Embryonic facial prominence (tissue), 1 donor: Measurements from ENCODE around the gene REPIN1.
A peak's percentile ranks its signal among the peaks of the same experiment; 100 is the strongest.
"Not testable (repeated sequence)": the region's sequence is repeated elsewhere in the genome, so short reads cannot be mapped to it uniquely, and the experiment has no call there.

ENCODE experiments used
- DNase-seq: peaks from one replicate; pipeline ENCODE4 v3.0.0-alpha.2; 2016; ENCODE audit errors: extremely low spot score

REPIN1 gene

DNA sequence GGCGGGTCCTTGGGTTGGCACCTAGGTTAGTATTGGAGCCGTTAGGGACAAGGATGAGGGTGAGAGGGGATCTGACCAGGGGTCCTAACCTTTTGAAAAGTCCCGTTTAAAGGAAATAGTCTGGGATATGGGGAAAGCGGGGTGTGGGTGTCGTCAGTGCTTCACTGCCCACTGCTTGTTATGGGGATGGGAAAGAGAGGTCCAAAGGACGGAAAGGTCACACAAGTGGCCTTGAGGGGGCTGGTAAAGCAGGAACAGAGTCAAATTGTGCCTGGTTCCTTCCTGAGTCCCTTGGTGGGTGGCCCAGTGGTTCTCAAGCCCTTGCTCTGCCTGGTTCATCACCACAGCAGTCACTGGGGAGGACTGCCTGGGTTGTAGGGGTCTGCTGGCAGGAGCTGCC, 7.9 kb downstream of the REPIN1 start:
- no peak for DNase-seq

- no peak for DNase-seq
These were observed 8.6 kb downstream of the REPIN1 start for GRCh38 chr7:150377196-150377595.

DNA sequence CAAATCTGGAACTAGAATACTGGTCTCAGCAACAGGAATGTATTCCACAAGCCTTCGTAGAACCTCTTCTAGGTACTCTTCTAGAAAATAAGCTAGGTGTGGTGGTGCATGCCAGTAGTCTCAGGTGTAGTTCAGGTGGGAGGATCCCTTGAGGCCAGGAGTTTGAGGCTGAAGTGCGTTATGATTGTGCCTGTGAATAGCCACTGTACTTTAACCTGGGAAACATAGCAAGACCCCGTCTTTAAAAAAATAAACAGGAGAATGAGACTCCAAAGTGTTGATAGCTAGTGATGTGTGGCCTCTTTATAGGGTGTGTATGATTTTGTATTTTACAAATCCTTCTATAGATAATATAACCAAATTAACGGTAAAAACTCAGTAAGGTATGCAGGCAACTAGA, 9.0 kb downstream of the REPIN1 start:
- DNase-seq = no peak

GRCh38 chr7:150378115-150378852, 9.7 kb downstream of the REPIN1 start:
- DNase-seq = no peak

- peak; percentile 89 for DNase-seq
These were observed 10.3 kb downstream of the REPIN1 start, which contains the start of gene ZNF775 for GRCh38 chr7:150378853-150379440. Gene ZNF775, plus strand, starts transcription at chr7:150379330. Its CDS starts 9,141 bp downstream, at chr7:150388471.

DNA sequence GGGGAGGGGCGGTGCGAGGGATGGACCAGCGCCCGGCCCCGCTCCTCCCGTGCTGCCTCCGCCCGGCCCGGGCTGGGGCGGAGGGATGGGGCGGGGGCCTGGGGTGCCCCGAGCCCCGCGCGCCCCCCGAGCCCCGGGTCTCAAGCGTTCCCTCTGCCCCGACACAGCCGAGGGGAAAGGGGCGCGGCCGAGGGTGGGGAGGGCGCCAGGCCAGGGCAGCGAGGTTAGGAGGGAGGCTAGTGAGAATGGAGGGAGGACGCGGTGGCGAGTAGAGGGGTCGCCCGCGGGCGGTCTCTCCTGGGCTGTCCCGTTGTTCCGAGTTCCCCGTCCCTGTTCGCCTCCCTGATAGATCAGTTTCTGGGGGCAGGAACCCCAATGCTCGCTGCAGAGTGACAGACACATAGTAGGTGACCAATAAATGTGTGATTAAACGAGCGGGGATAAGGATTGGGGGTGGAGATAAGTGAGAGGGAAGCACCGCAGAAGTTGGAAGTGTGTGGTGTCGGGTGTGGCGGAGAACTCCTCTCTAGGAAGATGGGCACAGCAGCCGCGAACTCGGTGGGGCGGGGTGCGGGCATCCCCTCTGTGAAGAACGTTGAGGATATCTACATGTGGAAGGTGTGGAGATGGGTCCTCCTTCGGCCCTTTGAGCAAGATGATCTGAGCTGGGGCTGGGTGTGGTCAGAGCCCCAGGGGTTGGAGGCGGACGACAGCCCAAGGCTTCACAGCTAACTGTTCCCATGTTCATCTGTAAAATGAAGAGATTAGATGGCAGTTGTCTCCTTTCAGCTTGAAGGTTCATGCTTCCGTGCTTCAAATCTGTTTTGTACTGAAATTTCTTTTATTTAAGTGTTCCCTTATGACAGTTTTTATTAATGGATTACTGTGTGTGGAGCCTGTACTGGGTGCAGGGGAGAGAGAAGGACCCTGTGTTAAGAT, 11.1 kb downstream of the REPIN1 start:
- no peak for DNase-seq

DNA sequence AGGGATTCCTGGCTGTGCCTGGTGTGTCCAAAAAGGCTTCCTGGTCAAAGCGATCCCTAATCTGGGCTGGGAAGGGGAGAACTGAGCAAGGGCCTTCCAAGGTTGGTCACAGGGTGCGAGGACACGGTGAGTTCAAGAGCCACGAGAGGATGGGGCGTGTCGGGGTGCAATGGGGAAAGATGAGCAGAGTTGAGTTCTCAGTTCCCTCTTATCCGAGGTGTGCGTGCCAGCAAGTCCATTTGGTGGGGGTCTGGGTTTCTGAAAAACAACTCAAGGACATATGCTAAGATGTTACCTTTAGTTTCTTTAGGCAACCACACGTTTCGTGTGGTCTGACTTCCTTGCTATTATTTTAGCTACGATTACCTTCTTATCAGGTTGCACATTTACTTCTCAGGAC, 11.8 kb downstream of the REPIN1 start:
- DNase-seq = no peak

- DNase-seq = no peak
These were observed 12.5 kb downstream of the REPIN1 start for GRCh38 chr7:150381096-150381495.

GRCh38 chr7:150381785-150382122, 13.1 kb downstream of the REPIN1 start:
- DNase-seq = no peak

DNA sequence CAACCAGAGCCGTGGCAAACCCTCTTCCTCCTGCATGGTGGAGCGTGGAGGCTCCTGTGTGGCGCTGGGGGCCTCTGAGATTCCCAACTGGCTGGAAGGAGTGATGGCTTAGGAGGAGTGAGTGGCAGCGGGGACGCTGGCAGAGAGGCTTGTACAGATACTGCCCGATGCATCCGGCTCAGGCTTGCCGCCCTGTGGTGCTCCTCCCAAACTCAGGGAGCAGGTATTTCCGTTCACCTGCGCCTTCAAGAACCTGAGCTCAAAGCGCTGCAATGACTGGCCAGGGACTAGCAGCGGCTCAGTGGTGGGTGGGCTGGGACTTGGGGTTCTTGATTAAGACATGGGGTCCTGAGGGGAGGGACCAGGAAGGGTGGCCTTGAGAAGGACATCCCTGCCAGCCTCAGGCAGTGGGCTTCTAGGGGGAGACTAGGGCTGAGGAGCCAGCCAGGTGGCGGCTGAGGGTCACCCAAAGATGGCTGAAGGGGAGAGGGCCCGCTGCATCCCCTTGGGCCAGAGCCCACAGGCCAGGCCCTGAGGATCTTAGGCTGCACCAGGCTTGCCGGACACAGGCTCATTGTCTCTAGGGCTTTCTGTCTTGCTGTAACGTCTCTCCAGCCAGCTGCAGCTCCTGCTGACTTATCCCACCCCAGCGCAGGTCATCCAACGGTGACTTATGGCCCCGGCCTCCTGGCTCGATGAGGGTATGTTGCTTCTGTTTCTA, 13.7 kb downstream of the REPIN1 start:
- no peak for DNase-seq

DNA sequence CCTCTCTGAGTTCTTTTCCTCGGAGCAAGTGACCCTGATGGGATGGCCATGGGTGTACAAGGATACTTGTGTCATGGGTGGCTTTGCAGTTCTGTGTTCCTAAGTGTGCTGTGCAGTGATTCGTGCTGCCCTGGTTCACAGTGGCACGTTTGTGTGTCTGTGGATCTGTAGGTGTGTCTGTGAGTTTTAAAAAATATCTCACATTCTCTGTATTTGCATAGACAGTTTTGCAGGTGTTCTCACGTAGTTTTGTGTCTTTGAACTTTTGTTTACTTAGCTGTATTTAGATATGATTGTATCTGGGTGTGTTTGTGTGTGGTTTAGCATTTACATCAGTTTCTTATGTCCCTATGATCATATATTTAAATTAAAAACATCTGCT, 14.2 kb downstream of the REPIN1 start:
- no peak for DNase-seq

DNA sequence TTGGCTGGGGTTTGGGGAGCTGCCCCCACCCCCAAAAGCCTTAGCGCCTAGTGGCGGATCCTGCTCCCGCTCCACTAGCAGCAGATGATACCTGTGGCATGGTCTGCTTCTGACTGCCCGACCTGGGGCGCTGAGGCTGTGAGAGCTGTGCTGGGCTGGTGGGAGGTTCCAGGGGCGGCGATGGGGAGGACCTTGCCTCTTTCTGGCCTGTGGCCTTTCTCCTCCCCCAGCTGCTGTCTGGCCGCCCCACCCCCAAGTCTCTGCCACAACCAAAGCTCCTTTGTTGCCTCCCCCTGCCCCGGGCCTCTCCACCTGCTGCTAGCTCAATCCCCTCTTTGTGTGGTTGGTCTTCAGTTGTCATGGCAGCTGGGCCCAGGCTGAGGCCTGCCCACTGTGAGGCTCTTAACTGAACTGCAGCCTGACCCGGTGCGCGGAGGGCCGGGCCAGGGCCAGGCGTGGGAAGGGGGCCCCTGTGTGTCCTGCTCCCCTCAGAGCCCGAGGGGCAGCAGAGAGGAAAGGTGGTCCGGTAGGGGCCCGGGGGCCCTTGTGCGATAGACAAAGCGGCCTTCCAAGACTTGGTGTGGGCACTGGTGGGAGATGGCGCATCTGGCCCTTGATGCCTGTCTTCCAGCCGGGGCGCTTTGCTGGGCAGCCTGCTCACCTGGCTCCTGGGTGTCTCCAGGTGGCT, 15.2 kb downstream of the REPIN1 start:
- DNase-seq = no peak

- DNase-seq = no peak
These were observed 16.0 kb downstream of the REPIN1 start for GRCh38 chr7:150384406-150385301.

DNA sequence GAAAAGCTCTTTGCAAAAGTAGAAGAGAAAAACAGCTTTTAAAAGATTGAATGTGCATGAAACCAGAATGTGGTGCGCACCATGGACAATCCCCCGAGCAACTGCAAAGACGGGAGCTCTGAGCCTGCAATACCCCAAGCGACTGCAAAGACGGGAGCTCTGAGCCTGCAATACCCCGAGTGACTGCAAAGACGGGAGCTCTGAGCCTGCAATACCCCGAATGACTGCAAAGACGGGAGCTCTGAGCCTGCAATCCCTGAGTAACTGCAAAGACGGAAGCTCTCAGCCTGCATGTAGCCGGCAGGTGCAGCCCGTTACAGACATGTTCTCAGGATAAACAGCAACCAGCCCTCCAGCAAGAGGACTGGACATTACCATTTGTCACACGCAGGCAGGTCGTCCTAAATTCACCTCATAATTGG, 16.7 kb downstream of the REPIN1 start:
- no peak for DNase-seq

DNA sequence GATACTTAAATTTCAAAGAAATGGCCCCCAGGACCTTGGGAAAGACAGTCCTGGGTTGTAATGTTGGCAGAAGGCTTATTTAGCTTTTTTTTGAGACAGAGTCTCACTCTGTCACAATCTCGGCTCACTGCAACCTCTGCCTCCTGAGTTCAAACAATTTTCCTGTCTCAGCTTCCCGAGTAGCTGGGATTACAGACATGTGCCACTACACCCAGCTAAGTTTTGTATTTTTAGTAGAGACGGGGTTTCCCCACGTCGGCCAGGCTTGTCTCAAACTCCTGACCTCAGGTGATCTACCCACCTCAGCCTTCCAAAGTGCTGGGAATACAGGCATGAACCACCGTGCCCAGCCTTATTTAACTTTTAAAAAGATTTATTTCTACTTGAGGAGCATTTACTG, 17.3 kb downstream of the REPIN1 start:
- DNase-seq = not testable (repeated sequence)

- DNase-seq = no peak
These were observed 19.7 kb downstream of the REPIN1 start for GRCh38 chr7:150388306-150388705.

GRCh38 chr7:150388709-150389531, 20.3 kb downstream of the REPIN1 start:
- no peak for DNase-seq

GRCh38 chr7:150389532-150389816, 20.9 kb downstream of the REPIN1 start:
- DNase-seq = no peak

DNA sequence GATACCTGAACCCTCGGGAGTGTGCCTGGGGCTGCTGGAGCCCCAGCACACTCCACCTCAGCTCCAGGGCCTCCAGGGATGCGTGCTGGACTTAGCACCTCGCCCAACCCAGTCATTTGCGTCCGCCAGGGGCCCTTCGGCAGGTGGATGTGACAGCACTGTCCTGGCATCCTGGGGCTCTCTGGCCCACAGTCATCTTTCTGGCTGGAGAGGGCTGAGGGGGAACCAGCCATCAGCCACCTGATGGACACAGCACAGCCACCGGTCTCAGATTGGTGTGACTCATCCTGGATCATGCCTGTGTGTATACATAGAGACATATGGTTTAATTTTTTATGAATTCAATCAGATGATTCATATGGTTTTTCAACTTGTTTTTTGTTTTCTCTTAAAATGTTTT, 21.6 kb downstream of the REPIN1 start:
- DNase-seq = no peak

GRCh38 chr7:150393325-150393724, 24.7 kb downstream of the REPIN1 start:
- DNase-seq = no peak
